ENCODE data around the gene GPC5.

GRCh38 chr13:91370501-91370900, 27.9 kb upstream of the GPC5 start:
- TF ChIP-seq, protein P1, sequence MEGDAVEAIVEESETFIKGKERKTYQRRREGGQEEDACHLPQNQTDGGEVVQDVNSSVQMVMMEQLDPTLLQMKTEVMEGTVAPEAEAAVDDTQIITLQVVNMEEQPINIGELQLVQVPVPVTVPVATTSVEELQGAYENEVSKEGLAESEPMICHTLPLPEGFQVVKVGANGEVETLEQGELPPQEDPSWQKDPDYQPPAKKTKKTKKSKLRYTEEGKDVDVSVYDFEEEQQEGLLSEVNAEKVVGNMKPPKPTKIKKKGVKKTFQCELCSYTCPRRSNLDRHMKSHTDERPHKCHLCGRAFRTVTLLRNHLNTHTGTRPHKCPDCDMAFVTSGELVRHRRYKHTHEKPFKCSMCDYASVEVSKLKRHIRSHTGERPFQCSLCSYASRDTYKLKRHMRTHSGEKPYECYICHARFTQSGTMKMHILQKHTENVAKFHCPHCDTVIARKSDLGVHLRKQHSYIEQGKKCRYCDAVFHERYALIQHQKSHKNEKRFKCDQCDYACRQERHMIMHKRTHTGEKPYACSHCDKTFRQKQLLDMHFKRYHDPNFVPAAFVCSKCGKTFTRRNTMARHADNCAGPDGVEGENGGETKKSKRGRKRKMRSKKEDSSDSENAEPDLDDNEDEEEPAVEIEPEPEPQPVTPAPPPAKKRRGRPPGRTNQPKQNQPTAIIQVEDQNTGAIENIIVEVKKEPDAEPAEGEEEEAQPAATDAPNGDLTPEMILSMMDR (IDR thresholded peaks at IDR 0.05) = no peak
- TF ChIP-seq POLR2A (IDR thresholded peaks at IDR 0.05) = no peak
